ENCODE data around the gene ASIC4. TPM values are rescaled to one million over a fixed set of nuclear protein-coding genes. Genes with fewer than 3 reads are reported as not detected.
A peak's percentile ranks its signal among the peaks of the same experiment; 100 is the strongest.

The ASIC4 gene
- total and polyA plus RNA-seq, 9 of the 15 experiments (the other 6 are each of a cell fraction or from before 2014, with no cell fraction given) = 0.07 to 19.2 (median 4.8) TPM

DNA sequence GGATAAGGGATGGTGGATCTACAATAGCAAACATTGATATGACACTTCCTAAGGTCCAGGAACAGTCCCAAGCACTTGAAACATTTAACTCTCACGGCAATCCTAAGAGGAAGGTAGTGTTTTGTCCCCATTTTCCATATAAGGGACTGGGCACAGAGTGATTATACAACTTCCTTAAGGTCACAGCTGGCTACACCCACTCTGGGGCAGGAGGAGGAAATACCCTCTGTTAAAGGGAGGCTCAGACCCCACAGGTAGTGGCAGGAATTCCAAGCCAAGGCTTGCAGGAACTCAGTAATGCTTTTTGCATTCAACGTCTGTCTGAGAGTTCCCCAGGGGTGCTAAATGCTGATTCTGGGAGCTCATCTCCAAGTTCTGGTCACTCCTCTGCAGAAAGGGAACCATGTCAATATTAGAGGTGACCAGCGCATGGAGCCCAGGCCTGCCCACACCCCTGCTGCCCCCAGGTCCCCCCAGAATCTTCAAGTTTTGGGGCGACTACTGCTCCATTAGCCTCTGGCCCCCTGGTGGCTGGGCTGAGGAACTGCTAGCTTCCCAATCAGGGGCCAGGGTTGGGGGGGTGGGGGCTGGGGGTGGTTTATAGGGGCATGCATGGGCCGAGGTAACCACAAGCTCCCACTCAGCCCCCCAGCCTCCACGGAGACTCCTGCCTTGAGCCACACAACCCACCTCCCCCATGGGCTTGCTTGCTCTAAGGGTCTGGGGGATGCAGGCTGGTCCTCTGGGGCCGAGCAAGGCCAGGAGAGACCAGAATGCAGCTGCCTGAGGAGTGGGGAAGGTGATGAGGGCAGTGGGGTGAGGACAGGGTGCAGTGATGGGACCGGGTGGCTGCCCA is 46.0 kb downstream of the ASIC4 start (continued):
- TF ChIP-seq ZNF140 (CRISPR knock-in tag; IDR thresholded peaks at IDR 0.05) = no peak
- TF ChIP-seq, protein P1, sequence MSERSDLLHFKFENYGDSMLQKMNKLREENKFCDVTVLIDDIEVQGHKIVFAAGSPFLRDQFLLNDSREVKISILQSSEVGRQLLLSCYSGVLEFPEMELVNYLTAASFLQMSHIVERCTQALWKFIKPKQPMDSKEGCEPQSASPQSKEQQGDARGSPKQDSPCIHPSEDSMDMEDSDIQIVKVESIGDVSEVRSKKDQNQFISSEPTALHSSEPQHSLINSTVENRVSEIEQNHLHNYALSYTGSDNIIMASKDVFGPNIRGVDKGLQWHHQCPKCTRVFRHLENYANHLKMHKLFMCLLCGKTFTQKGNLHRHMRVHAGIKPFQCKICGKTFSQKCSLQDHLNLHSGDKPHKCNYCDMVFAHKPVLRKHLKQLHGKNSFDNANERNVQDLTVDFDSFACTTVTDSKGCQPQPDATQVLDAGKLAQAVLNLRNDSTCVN (CRISPR knock-in tag; IDR thresholded peaks at IDR 0.05) = no peak
- TF ChIP-seq ZNF436 (CRISPR knock-in tag; IDR thresholded peaks at IDR 0.05) = no peak
- no peak for TF ChIP-seq TGIF2 (CRISPR knock-in tag; IDR thresholded peaks at IDR 0.05)
- TF ChIP-seq U2AF2 (optimal IDR thresholded peaks at IDR 0.05; ENCODE audit: low read depth, low read length) = no peak
- TF ChIP-seq BRCA1 (IDR thresholded peaks at IDR 0.05) = no peak
- TF ChIP-seq BRCA1 (CRISPR knock-in tag; IDR thresholded peaks at IDR 0.05) = no peak
- TF ChIP-seq KAT8 (IDR thresholded peaks at IDR 0.05; ENCODE audit: low read depth) = no peak

DNA sequence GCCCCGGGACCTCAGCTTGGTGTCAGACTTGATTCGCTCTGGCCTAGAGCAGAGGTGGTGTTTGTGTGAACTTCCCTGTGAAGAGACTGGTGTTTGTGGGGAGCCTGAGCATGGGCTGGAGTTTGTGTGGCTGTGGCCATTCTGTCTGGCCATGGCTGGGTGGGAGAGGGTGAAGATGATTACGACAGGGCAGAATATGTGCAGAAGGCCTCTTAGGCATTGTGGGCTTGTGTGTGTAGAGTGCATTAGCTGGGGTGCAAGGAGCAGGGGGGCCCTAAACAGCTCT is 46.6 kb downstream of the ASIC4 start:
- no peaks in the 10 kb centered on the region for H3K79me2 ChIP-seq (ENCODE audit: control insufficient read depth, insufficient read depth, low read length)
- no peak overlapping the region for H3K4me2 ChIP-seq (ENCODE audit: insufficient read depth, low read length)
- ATAC-seq = peak; percentile 8
- in situ Hi-C loops (cut with MboI) = no loop called here
- no peaks in the 10 kb centered on the region for H3K9me3 ChIP-seq (replicated peaks; ENCODE audit: control insufficient read depth, insufficient read depth, low read depth, low read length)
- H3K27ac ChIP-seq (ENCODE audit: extremely low read depth, low read depth, low read length) = no peak overlapping the region
- no peak overlapping the region for H2AFZ ChIP-seq (ENCODE audit: low read depth, low read length)
- ChIA-PET CTCF (ENCODE audit: low intra/inter-chr PET ratio) (no interaction called here), POLR2A (interaction anchor here (0.6 to 3.6 kb wide), 2 partner anchors 9 to 189 kb away, joined by 3 to 16 read pairs; no protein-coding TSS in a partner anchor)
- no peaks in the 10 kb centered on the region for H3K9me1 ChIP-seq (ENCODE audit: control insufficient read depth, insufficient read depth, low read length)
- BruUV-seq (replicated peaks) = no TSS peak
- no peaks in the 10 kb centered on the region for H3K36me3 ChIP-seq (ENCODE audit: control insufficient read depth, insufficient read depth, low read length)
- intact Hi-C loops (cut with micrococcal nuclease) = loop anchor here (5.0 kb wide), 1 partner anchor 36 kb away; the partner anchor contains the start of gene STK11IP
- WGBS (ENCODE audit: insufficient coverage, low coverage, missing lambda C conversion rate) = 40% methylated on average over 3 of the region's 3 CpGs
- no peak for DNase-seq (ENCODE audit: extremely low read depth in 1 of 4, low spot score in 3 of 4)
- H3K4me1 ChIP-seq (replicated peaks in 1 of 2; ENCODE audit: control insufficient read depth in 2 of 2, insufficient read depth in 2 of 2, low read length in 2 of 2) = peaks cover 2 to 44% of the 10 kb centered on the region in 2 experiments; a peak in 3 of 5 replicates
- H3K27me3 ChIP-seq (ENCODE audit: control insufficient read depth in 2 of 2, insufficient read depth in 2 of 2, low read length in 2 of 2) = peaks cover 0 to 8% of the 10 kb centered on the region in 2 experiments; a peak in 3 of 5 replicates
- no peaks in the 10 kb centered on the region for H4K20me1 ChIP-seq (replicated peaks; ENCODE audit: control insufficient read depth, insufficient read depth, low read length)
- H3K9ac ChIP-seq (ENCODE audit: insufficient read depth in 1 of 2, low read depth in 2 of 2, low read length in 2 of 2) = no peak overlapping the region
- H3K4me3 ChIP-seq = no peak overlapping the region
- no peak for FAIRE-seq
- no peak for TF ChIP-seq TRIM28 (IDR thresholded peaks at IDR 0.05)
- no peak for TF ChIP-seq ZNF133 (CRISPR knock-in tag; IDR thresholded peaks at IDR 0.05)
- TF ChIP-seq, protein P2, sequence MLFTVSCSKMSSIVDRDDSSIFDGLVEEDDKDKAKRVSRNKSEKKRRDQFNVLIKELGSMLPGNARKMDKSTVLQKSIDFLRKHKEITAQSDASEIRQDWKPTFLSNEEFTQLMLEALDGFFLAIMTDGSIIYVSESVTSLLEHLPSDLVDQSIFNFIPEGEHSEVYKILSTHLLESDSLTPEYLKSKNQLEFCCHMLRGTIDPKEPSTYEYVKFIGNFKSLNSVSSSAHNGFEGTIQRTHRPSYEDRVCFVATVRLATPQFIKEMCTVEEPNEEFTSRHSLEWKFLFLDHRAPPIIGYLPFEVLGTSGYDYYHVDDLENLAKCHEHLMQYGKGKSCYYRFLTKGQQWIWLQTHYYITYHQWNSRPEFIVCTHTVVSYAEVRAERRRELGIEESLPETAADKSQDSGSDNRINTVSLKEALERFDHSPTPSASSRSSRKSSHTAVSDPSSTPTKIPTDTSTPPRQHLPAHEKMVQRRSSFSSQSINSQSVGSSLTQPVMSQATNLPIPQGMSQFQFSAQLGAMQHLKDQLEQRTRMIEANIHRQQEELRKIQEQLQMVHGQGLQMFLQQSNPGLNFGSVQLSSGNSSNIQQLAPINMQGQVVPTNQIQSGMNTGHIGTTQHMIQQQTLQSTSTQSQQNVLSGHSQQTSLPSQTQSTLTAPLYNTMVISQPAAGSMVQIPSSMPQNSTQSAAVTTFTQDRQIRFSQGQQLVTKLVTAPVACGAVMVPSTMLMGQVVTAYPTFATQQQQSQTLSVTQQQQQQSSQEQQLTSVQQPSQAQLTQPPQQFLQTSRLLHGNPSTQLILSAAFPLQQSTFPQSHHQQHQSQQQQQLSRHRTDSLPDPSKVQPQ (CRISPR knock-in tag; IDR thresholded peaks at IDR 0.05; ENCODE audit: borderline replicate concordance) = no peak
- no peak for TF ChIP-seq ZNF316 (IDR thresholded peaks at IDR 0.05)
- no peak for TF ChIP-seq CREB1 (IDR thresholded peaks at IDR 0.05)
- TF ChIP-seq CREB1 (CRISPR knock-in tag; IDR thresholded peaks at IDR 0.05) = no peak
- TF ChIP-seq, protein P3, sequence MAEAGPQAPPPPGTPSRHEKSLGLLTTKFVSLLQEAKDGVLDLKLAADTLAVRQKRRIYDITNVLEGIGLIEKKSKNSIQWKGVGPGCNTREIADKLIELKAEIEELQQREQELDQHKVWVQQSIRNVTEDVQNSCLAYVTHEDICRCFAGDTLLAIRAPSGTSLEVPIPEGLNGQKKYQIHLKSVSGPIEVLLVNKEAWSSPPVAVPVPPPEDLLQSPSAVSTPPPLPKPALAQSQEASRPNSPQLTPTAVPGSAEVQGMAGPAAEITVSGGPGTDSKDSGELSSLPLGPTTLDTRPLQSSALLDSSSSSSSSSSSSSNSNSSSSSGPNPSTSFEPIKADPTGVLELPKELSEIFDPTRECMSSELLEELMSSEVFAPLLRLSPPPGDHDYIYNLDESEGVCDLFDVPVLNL (CRISPR knock-in tag; IDR thresholded peaks at IDR 0.05; ENCODE audit: low read depth) = no peak
- no peak for TF ChIP-seq GABPB2 (CRISPR knock-in tag; conservative IDR thresholded peaks at IDR 0.05)
- TF ChIP-seq ZNF174 (CRISPR knock-in tag; IDR thresholded peaks at IDR 0.05) = no peak

All from K562 (cell line).